Stimulated activated memory B cell treated with anti-CD40 and anti-IgM and Interleukin-4, amounts not matched to agents 10 μg/mL and 1 μg/mL and 100 μg/mL, for 72 hours (primary cell): ENCODE data around the gene LPAR2.
A peak's percentile ranks its signal among the peaks of the same experiment; 100 is the strongest.

ENCODE experiments used
- ATAC-seq: fragments of 150-1000 bp; cut with Tn5 transposase; 2 replicates; pipeline ENCODE4 v1.10.0; 2021
- H3K27ac Mint-ChIP-seq: one replicate; pipeline ENCODE4 v1.8.0; 2022; ENCODE audit warnings: mild to moderate bottlenecking, mixed read lengths
- H3K27me3 Mint-ChIP-seq: one replicate; pipeline ENCODE4 v1.8.0; 2022; ENCODE audit warnings: mixed read lengths
- H3K36me3 Mint-ChIP-seq: one replicate; pipeline ENCODE4 v1.8.0; 2022; ENCODE audit warnings: mixed read lengths
- H3K4me1 Mint-ChIP-seq: one replicate; pipeline ENCODE4 v1.8.0; 2022; ENCODE audit warnings: mixed read lengths
- H3K4me3 Mint-ChIP-seq: one replicate; pipeline ENCODE4 v1.8.0; 2022; ENCODE audit warnings: mild to moderate bottlenecking, moderate library complexity, mixed read lengths
- H3K9me3 Mint-ChIP-seq: one replicate; pipeline ENCODE4 v1.8.0; 2022; ENCODE audit warnings: mixed read lengths

LPAR2 gene

DNA sequence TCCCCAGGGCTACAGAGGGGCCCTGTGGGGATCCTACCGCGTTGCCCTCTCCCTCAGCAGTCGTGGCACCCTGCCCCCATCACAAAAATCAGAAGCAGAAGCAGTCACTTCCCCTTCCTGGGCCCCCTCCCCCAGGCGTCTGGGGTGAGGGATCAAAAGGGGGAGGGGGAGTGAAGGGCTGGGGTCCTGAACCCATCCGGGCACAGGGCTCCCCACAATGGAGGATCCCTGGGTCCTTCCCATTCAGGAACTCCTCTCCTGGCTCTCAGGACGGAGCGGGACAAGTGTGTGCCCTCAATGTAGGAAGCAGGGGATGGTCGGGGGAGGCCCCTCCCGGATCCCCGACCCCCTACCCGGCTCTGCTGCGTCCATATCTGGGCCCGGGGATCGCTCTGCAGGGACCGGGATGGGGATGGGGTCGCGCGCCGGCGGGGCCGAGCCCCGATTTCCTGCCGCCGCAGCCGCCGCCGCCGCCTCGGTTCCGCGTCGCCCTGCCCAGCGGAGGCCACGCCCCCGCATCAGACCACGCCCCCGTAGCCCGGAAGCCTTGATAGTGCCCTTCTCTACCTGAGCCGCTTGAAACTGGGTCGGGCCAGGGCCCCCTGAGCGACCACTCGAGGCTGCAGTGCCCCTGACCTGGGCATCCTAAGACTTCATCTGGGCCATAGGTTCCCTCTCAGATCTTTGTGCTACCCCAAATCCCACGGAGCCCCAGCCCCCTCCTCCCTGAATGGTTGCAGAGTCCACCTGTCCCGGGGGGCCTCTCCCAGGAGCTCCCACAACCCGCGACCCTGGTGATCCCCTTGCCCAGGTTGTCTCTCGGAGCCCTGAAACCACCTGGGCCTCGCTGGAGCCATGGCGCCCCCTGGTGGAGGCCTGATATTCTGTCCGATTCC, 15.4 kb upstream of the LPAR2 start, which contains the start of gene GMIP:
Gene GMIP (minus strand): TSS at position 500 of the 896 bp plus-strand sequence. CDS start 128 bp downstream, at position 372.
- H3K27me3 Mint-ChIP-seq, result no peaks in the 10 kb centered on the region
- H3K27ac Mint-ChIP-seq, result peak within 1 kb of the TSS; percentile 98
- peak within 1 kb of the TSS; percentile 99 for H3K4me3 Mint-ChIP-seq
- peak; percentile 94 for ATAC-seq
- H3K9me3 Mint-ChIP-seq, result no peaks in the 10 kb centered on the region
- peaks cover 62% of the 10 kb centered on the region for H3K36me3 Mint-ChIP-seq
- peaks cover 25% of the 10 kb centered on the region for H3K4me1 Mint-ChIP-seq

DNA sequence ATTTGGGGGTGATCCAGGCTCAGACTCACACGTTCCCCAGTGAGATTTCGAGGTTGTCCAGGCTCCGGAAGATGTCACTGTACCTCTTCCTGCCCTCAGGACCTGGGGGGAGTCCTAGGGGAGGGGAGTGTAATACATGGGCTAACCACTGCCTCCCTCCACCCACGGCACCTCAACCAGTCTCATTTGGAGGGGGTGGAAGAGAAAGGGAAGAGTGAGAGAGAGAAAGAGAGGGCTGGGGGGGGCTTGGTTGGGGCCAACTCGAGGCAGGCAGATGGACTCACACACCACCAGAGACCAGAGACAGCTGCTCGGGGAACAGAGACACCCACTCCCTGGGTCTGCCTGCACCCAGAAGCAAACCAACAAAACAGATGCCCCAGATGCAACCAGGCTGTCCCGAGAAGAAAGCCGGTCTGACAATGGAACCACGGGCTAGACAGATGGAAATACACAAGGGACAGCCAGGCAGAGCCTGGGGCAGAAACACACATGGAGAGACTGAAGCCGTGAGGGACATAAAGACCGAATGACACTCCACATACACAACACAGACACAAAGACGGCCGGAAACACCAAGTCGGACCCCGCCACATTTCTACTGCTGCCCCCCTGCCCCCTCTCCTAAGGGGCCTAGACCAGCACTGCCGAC, 14.6 kb upstream of the LPAR2 start:
- peaks cover 25% of the 10 kb centered on the region for H3K4me1 Mint-ChIP-seq
- peak overlapping the region; percentile 98 for H3K27ac Mint-ChIP-seq
- no peaks in the 10 kb centered on the region for H3K9me3 Mint-ChIP-seq
- no peaks in the 10 kb centered on the region for H3K27me3 Mint-ChIP-seq
- peaks cover 62% of the 10 kb centered on the region for H3K36me3 Mint-ChIP-seq
- peak; percentile 62 for ATAC-seq
- H3K4me3 Mint-ChIP-seq, result peak overlapping the region; percentile 99

DNA sequence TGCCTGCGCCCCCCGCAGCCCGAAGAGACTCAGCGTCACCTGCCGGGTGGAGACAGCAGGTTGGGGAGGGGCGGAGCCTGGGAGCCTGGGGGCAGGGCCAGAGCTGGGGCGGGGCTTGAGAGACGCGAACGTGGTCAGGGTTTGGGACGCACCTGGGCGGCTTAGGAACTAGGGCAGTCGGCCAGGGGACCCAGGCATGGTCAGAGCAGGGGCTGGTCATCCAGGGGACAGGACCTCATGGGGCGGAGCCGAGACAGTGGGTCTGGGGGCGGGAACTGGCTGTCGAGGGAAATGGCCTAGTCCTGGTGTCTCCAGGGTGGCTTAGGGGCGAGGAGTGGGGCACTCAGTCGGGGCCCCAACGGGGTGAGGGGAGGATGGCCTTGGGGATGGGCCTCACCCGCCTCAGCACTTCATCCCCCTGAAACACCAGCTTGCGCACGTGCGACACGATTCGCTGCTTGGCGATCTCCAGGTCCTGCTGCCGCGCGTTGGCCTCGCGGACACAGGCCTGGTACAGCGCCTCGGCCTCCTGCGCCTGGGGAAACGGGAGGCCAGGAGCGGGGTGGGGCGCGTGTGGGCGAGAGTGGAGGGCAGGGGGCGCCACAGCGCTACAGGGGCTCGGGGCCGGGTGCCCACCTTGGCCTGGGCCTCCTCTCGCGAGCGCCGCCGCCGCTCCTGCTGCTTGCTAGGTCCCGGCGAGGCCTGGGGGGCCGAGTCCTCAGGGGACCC, 9.7 kb upstream of the LPAR2 start:
- Mint-ChIP-seq H3K4me3 (no peak overlapping the region), H3K36me3 (peaks cover 83% of the 10 kb centered on the region), H3K27me3 (no peaks in the 10 kb centered on the region), H3K27ac (no peak overlapping the region), H3K4me1 (peaks cover 39% of the 10 kb centered on the region), H3K9me3 (no peaks in the 10 kb centered on the region)
- no peak for ATAC-seq

DNA sequence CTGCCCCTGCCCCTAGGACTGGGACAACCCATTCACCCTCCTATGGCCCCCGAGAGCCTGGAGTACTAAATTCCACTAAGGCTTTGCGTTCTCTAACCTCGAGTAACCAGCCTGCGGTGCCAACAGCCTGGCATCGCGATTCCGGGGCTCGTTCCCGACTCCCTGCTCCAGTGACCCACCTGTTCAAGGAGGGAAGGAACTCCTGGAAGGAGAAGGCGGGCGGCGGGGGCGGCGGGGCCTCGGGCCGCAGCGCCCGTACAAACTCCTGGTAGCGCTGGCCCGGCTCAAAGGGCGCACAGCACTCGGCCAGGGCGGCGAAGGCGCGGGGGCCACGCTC, 9.1 kb upstream of the LPAR2 start:
- H3K4me3 Mint-ChIP-seq, result no peak overlapping the region
- no peaks in the 10 kb centered on the region for H3K27me3 Mint-ChIP-seq
- H3K27ac Mint-ChIP-seq, result no peak overlapping the region
- H3K9me3 Mint-ChIP-seq, result no peaks in the 10 kb centered on the region
- peaks cover 80% of the 10 kb centered on the region for H3K36me3 Mint-ChIP-seq
- peaks cover 34% of the 10 kb centered on the region for H3K4me1 Mint-ChIP-seq
- no peak for ATAC-seq

DNA sequence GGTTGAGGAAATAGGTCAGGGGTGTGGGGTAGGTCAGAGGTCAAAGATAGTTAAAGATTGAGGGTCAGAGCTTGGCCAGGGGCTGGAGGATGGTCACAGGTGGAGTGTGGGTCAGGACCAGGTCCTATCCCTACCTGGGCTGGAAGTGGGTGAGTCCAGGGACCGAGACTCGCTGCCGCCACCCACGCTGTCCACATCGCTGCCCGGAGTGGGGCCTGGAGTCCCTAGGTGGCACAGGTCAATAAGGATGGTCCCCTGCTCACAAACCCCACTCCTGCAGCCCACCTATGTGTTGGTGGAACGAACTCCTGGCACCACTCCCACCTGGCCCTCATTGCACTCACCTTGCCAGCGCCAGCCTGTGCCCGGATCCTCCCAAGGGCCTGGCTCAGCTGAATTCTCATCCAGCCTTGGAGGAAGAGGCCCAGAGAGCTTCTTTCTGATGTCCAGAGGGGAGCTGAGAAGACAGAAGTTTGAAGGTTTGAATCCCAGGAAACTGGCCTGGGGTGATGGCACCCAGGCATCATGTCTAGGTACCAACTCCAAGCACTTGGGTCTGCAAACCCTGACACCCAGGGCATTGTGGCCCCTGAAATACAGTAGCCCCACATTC, 8.7 kb upstream of the LPAR2 start:
- Mint-ChIP-seq H3K27me3 (no peaks in the 10 kb centered on the region), H3K4me3 (no peak overlapping the region), H3K27ac (no peak overlapping the region), H3K36me3 (peaks cover 75% of the 10 kb centered on the region), H3K9me3 (no peaks in the 10 kb centered on the region), H3K4me1 (peaks cover 29% of the 10 kb centered on the region)
- no peak for ATAC-seq

DNA sequence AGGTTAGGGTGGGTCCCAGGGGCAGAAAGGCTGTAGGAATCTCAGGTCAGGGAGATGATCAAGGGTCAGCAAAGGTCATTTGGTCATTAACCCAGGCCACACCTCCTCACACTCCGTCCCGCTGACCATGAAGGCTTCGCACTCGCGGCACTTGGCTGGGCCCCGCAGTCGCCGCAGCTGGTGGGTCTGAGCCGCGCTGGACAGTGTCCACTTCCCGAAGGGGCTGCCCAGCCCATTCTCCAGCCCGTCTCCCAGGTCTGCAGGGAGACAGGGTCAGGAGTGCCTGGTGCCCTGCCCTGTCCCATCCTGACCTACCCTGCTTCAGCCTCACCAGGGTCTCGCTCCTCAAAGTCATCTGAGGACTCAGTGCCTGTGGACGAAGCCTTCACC, 7.3 kb upstream of the LPAR2 start:
- Mint-ChIP-seq H3K27ac (peak overlapping the region; percentile 11), H3K4me1 (peaks cover 28% of the 10 kb centered on the region), H3K27me3 (no peaks in the 10 kb centered on the region), H3K36me3 (peaks cover 80% of the 10 kb centered on the region), H3K9me3 (no peaks in the 10 kb centered on the region), H3K4me3 (no peak overlapping the region)
- no peak for ATAC-seq

DNA sequence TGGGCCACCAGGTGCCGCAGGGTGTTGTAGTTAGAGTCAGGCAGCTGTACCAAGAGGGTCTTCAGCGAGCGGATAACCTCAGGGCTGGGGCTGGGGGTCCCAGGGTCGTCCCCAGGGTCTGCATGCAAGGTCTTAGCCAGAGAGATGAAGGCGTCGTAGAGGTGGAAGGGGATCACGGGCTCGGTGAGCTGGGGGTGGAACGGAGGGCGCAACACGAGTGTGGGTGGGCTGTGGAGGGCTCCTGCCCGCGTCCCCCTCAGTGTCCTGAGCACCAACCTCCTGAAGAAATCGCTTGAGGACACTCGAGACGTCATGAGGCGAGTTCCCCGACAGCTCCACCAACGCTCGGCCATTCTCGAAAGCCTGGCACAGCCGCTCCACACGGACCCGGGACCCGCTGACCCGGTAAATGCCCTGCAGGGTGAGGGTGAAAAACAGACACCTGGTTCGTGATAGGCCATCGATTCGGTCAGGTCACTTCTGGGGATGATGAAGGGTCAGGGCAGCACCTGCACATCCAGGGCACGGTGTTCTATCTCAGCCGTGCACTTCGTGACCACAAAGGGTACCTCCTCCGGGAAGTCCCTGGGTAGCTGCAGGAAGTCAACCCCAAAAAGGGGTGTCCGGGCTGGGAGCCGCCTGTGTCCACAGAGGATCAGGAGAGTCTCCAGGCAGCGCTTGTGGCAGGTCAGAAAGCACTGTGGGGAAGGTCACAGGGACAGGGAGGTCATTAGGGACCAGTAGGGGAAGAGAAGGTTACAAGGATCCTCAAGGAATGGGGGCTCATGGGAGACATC, 6.7 kb upstream of the LPAR2 start:
- Mint-ChIP-seq H3K4me3 (no peak overlapping the region), H3K4me1 (peaks cover 28% of the 10 kb centered on the region), H3K27me3 (no peaks in the 10 kb centered on the region), H3K9me3 (no peaks in the 10 kb centered on the region), H3K36me3 (peaks cover 77% of the 10 kb centered on the region), H3K27ac (peak overlapping the region; percentile 52)
- ATAC-seq, result no peak

DNA sequence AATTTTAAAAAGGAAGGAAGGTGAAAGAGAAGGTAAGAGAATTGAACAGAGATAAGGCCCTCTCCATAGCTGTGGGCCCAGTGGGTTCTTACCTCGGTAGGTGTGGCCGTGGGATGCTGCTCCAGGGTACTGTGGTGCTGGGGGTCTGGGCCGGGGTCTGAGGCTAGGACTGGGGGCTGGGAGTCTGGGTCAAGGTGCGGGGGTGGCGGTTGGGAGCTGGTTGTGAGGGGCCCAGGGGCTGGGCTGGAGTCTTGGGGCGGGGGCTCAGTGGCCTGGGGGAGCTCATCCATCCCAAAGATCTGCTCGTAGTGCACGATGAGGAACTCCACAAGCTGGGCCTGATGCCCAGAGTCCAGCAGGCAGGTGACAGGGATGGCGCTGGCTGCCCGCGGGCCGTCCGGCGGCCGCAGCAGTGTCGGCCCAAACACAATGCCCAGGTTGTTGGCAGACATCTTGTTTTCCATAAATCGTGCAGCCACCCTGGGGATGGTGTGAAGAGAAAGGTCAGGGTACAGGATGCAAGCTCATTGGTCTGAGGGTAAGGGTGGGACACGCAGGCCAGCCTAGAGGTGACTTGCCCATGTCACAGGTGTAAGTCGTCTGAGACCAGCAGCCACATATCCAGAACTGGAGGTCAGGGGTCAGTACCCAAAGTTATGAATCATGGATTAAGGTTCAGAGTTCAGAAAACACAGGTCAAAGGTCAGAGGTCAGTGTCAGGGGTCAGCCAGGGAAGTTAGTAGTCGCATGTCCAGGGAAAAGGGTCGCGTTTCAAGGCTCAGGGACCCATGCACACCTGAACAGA, 5.9 kb upstream of the LPAR2 start:
- Mint-ChIP-seq H3K27me3 (no peaks in the 10 kb centered on the region), H3K4me3 (no peak overlapping the region), H3K4me1 (peaks cover 30% of the 10 kb centered on the region), H3K36me3 (peaks cover 72% of the 10 kb centered on the region), H3K9me3 (no peaks in the 10 kb centered on the region), H3K27ac (peak overlapping the region; percentile 52)
- ATAC-seq, result no peak

DNA sequence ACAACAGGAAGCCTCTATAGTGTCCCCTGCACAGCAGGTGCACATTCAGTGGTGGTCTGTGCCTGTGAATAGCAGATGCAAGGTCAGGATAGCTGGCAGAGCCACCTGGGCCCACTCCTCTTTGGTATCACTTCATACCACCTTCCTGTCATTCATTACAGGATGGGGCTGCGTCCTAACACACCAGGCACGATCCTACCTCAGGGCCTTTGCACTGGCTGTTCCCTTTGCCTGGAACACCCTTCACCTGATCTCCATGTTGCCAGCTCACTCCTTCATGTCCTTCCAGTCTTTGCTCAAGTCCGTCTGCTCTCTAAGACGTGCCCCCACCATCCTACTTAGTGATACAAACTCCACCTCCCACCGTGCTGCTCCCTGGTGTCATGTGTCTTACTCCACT, 4.6 kb upstream of the LPAR2 start:
- H3K27me3 Mint-ChIP-seq, result no peaks in the 10 kb centered on the region
- ATAC-seq, result no peak
- H3K4me1 Mint-ChIP-seq, result peaks cover 36% of the 10 kb centered on the region
- H3K4me3 Mint-ChIP-seq, result no peak overlapping the region
- H3K36me3 Mint-ChIP-seq, result peaks cover 65% of the 10 kb centered on the region
- no peaks in the 10 kb centered on the region for H3K9me3 Mint-ChIP-seq
- no peak overlapping the region for H3K27ac Mint-ChIP-seq

DNA sequence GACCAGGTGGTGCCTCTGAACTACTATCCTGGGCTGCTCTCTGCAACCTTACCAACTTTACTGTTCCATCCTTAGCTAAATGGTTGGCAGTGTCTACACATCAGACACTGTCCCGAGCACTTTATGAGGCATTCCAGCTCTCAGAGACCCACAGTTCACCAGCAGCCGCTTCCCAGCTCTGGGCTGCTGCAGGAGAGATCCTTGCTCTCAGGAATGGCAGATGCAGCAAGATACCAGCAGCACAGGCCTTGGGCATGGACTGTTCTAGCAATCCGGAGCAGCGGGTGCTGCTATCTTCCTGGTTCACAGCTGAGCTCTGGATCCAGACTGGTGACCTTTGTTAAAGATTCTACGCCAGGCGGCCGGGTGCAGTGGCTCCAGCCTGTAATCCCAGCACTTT, 3.3 kb upstream of the LPAR2 start:
- H3K4me3 Mint-ChIP-seq, result no peak overlapping the region
- ATAC-seq, result no peak
- peaks cover 49% of the 10 kb centered on the region for H3K4me1 Mint-ChIP-seq
- no peaks in the 10 kb centered on the region for H3K27me3 Mint-ChIP-seq
- peaks cover 58% of the 10 kb centered on the region for H3K36me3 Mint-ChIP-seq
- no peak overlapping the region for H3K27ac Mint-ChIP-seq
- no peaks in the 10 kb centered on the region for H3K9me3 Mint-ChIP-seq

DNA sequence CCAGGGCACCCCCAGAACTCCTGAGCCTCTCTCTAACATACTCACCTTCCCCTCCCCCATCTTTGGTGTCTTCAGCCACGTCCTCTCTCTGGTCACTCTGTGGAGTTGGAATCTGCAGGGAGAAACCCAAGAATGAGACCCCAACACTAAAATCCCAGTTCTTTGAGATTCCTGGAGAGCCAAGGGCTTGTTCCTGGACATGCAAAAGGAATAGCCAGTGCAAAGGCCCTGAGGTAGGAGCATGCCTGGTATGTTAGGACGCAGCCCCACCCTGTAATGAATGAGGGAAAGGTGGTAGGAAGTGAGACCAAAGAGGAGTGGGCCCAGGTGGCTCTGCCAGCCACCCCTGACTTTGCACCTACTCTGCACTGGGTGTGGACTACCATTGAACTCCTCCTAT, 2.4 kb upstream of the LPAR2 start:
- Mint-ChIP-seq H3K4me1 (peaks cover 48% of the 10 kb centered on the region), H3K4me3 (no peak overlapping the region), H3K27ac (no peak overlapping the region), H3K9me3 (no peaks in the 10 kb centered on the region), H3K36me3 (peaks cover 55% of the 10 kb centered on the region), H3K27me3 (no peaks in the 10 kb centered on the region)
- no peak for ATAC-seq

DNA sequence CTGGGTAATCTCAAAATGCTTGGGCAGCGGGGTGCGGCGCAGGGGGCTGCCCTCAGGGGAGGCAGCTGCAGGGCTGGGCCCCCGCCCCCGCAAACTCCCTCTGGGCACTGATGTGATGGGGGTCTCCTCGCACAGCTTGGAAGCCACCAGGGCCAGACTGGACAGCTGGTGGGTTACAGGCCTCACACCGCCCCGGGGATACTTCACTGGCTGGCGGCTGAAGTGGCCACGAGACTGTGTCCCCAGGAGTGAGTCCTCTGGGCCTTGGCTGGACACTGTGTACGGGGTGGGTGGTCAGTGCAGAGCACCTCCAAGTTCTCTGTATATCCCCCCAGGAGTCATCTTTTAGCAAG, 2.0 kb upstream of the LPAR2 start:
- no peaks in the 10 kb centered on the region for H3K9me3 Mint-ChIP-seq

DNA sequence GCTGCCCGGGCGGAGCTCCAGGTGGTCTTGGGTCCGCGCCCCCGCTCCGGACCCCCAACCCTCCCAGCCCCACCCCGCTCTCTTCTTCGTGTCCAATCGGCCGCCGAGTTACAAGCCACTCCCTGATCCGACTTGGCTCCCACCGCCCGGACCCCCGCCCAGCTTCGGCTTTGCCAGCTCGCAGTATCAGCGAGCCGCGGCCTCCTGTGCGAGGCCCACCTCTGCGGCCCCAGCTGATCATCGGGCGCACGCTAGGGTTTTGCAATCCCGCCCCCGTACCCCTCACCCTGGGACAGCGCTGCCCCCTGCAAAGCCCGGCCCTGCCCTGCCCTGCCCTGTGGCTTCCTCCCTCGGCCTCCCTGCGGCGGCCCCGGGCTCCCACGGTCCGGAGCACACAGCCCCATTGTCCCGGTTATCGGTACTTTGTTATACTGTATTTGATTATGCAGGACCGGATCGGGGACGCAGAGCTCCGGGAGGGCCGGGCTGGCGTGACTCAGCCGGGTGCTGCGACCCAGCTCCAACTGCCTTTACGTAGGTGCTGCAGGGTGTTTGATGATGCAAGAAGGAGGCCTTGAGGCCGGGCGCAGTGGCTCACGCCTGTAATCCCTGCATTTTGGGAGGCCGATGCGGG, 598 bp upstream of the LPAR2 start:
- peaks cover 47% of the 10 kb centered on the region for H3K36me3 Mint-ChIP-seq
- H3K27ac Mint-ChIP-seq, result peak overlapping the region; percentile 88
- peaks cover 41% of the 10 kb centered on the region for H3K4me1 Mint-ChIP-seq
- ATAC-seq, result peak; percentile 61
- peak overlapping the region; percentile 88 for H3K4me3 Mint-ChIP-seq
- no peaks in the 10 kb centered on the region for H3K27me3 Mint-ChIP-seq
- H3K9me3 Mint-ChIP-seq, result no peaks in the 10 kb centered on the region

More for the DNA sequence above, 2.0 kb upstream of the LPAR2 start:
- peaks cover 44% of the 10 kb centered on the region for H3K4me1 Mint-ChIP-seq
- H3K36me3 Mint-ChIP-seq, result peaks cover 51% of the 10 kb centered on the region
- no peak overlapping the region for H3K4me3 Mint-ChIP-seq
- no peak for ATAC-seq
- H3K27ac Mint-ChIP-seq, result no peak overlapping the region
- no peaks in the 10 kb centered on the region for H3K27me3 Mint-ChIP-seq
